Measurements from ENCODE around the gene TRMT10B.
"Not testable (repeated sequence)": the region's sequence is repeated elsewhere in the genome, so short reads cannot be mapped to it uniquely, and the experiment has no call there.

The TRMT10B gene

GRCh38 chr9:37751704-37752103, 1.9 kb upstream of the TRMT10B start:
- DNase-seq (ENCODE audit: low read depth) = not testable (repeated sequence)

- not testable (repeated sequence) for DNase-seq (ENCODE audit: low read depth)
Observed at GRCh38 chr9:37752112-37752511, 1.5 kb upstream of the TRMT10B start.

GRCh38 chr9:37752642-37753488, 740 bp upstream of the TRMT10B start:
- DNase-seq (ENCODE audit: low read depth) = no peak

GRCh38 chr9:37758747-37759146, 5.1 kb downstream of the TRMT10B start:
- DNase-seq (ENCODE audit: low read depth) = no peak

- no peak for DNase-seq (ENCODE audit: low read depth)
Observed at GRCh38 chr9:37760416-37761161, 7.0 kb downstream of the TRMT10B start.

- no peak for DNase-seq (ENCODE audit: low read depth)
Observed at GRCh38 chr9:37761511-37761910, 7.9 kb downstream of the TRMT10B start.

GRCh38 chr9:37765263-37765662, 11.7 kb downstream of the TRMT10B start:
- not testable (repeated sequence) for DNase-seq (ENCODE audit: low read depth)

- DNase-seq (ENCODE audit: low read depth) = no peak
Observed at GRCh38 chr9:37769306-37769705, 15.7 kb downstream of the TRMT10B start.

- no peak for DNase-seq (ENCODE audit: low read depth)
Observed at GRCh38 chr9:37769995-37770394, 16.4 kb downstream of the TRMT10B start.

- no peak for DNase-seq (ENCODE audit: low read depth)
Observed at GRCh38 chr9:37775216-37775919, 21.8 kb downstream of the TRMT10B start.

- DNase-seq (ENCODE audit: low read depth) = no peak
Observed at GRCh38 chr9:37776328-37776727, 22.7 kb downstream of the TRMT10B start.

GRCh38 chr9:37778534-37778933, 24.9 kb downstream of the TRMT10B start:
- DNase-seq (ENCODE audit: low read depth) = no peak

- DNase-seq (ENCODE audit: low read depth) = no peak
Observed at GRCh38 chr9:37784291-37784615, 30.6 kb downstream of the TRMT10B start.

GRCh38 chr9:37784616-37785483, 31.2 kb downstream of the TRMT10B start, which contains the start of gene EXOSC3:
TSS of gene EXOSC3 (minus strand) at chr9:37785064. CDS start at chr9:37785044, 20 bp downstream.
- DNase-seq (ENCODE audit: low read depth) = peak; percentile 83

- no peak for DNase-seq (ENCODE audit: low read depth)
Observed at GRCh38 chr9:37787059-37787458, 33.5 kb downstream of the TRMT10B start.

- DNase-seq (ENCODE audit: low read depth) = no peak
Observed at GRCh38 chr9:37788332-37788731, 34.7 kb downstream of the TRMT10B start.

GRCh38 chr9:37790096-37790495, 36.5 kb downstream of the TRMT10B start:
- no peak for DNase-seq (ENCODE audit: low read depth)

- no peak for DNase-seq (ENCODE audit: low read depth)
Observed at GRCh38 chr9:37792122-37792521, 38.5 kb downstream of the TRMT10B start.

- no peak for DNase-seq (ENCODE audit: low read depth)
Observed at GRCh38 chr9:37796232-37796631, 42.6 kb downstream of the TRMT10B start.

GRCh38 chr9:37798677-37799076, 45.1 kb downstream of the TRMT10B start:
- no peak for DNase-seq (ENCODE audit: low read depth)

- DNase-seq (ENCODE audit: low read depth) = peak; percentile 67
Observed at GRCh38 chr9:37800631-37801286, 47.2 kb downstream of the TRMT10B start, which contains the start of gene DCAF10. TSS of gene DCAF10 (plus strand) at chr9:37800797. CDS start at chr9:37800867, 70 bp downstream.
